NT2/D1 (cell line): ENCODE measurements around the gene SHFL.

ENCODE experiments used
- YY1 ChIP-seq: IDR thresholded peaks from 2 replicates; pipeline ENCODE4 v1.6.1; 2011; ENCODE audit not compliant: insufficient read length, insufficient read depth
- ZNF274 ChIP-seq: IDR thresholded peaks from 2 replicates; pipeline ENCODE4 v1.6.1; 2011; ENCODE audit warnings: mild to moderate bottlenecking, low read depth, low read length

DNA sequence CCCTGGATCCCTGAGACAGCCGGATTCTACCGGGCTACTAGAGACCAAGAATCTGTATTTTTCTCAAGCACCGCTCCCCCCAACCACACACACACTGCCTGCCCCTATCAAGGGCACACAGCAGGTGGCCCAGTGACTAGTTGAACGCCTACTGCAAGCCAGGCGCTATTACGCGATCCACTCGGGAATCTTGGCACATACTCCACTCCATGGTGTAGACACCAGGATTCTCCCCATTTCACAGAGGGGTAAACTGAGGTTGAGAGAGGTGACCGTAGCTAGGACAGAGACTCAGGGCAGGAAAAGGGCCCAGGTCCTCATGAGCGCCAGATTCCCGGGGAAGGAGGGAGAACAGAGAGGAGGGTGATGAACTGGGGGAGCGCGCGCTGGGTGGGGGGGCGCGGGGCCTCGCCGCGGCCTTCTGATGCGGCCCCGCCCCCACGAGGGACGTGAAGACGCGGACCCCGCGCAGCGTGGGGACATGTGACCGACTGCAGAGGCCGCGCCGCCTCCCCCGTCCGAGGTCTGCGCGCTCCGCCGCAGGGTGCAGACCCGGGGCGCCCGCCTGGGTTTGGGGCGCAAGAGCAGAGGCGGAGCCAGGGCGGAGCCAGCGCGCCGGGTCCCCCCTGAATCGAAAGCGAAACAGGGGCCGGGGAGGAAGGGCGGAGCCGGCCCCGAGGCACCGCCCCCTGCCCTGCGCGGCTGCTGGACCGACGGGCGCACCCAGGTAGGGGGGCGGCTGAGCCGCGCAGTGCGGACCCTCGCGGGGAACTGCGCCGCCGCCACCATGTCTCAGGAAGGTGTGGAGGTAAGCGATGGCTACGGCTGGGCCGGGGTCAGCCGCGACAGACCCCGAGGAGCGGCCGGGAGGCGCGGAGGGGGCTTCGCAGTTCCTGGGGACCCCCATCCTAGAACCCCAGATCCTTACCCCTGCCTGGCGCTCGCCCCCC is at the start of gene SHFL:
- no peak for TF ChIP-seq ZNF274
- no peak for TF ChIP-seq YY1
